G401.6 (cell line): ENCODE measurements around the gene NUP98.
"Not testable (repeated sequence)": the region's sequence is repeated elsewhere in the genome, so short reads cannot be mapped to it uniquely, and the experiment has no call there.

Experiments used
- FAIRE-seq: peaks from 2 replicates; lab custom pipeline; 2012; peaks lifted over from hg19 to GRCh38; lab: Jason Lieb, UNC

NUP98 gene

GRCh38 chr11:3669128-3669527, 128.2 kb downstream of the NUP98 start:
- no peak for FAIRE-seq

- no peak for FAIRE-seq
Observed at GRCh38 chr11:3667149-3668035, 130.0 kb downstream of the NUP98 start.

- FAIRE-seq, result no peak
Observed at GRCh38 chr11:3666023-3666530, 131.3 kb downstream of the NUP98 start.

GRCh38 chr11:3665336-3666022, 131.9 kb downstream of the NUP98 start:
- FAIRE-seq, result no peak

- FAIRE-seq, result no peak
Observed at GRCh38 chr11:3664032-3664630, 133.2 kb downstream of the NUP98 start.

- no peak for FAIRE-seq
Observed at GRCh38 chr11:3662856-3663255, 134.5 kb downstream of the NUP98 start.

- no peak for FAIRE-seq
Observed at GRCh38 chr11:3660960-3661359, 136.4 kb downstream of the NUP98 start.

GRCh38 chr11:3659595-3660515, 137.5 kb downstream of the NUP98 start:
- FAIRE-seq, result no peak

GRCh38 chr11:3658252-3658651, 139.1 kb downstream of the NUP98 start:
- no peak for FAIRE-seq

GRCh38 chr11:3657331-3657730, 140.0 kb downstream of the NUP98 start:
- FAIRE-seq, result not testable (repeated sequence)

GRCh38 chr11:3655547-3655946, 141.8 kb downstream of the NUP98 start:
- no peak for FAIRE-seq

- not testable (repeated sequence) for FAIRE-seq
Observed at GRCh38 chr11:3652514-3652913, 144.8 kb downstream of the NUP98 start.

- FAIRE-seq, result not testable (repeated sequence)
Observed at GRCh38 chr11:3649374-3649773, 148.0 kb downstream of the NUP98 start.

GRCh38 chr11:3648843-3649242, 148.5 kb downstream of the NUP98 start:
- FAIRE-seq, result not testable (repeated sequence)

- FAIRE-seq, result no peak
Observed at GRCh38 chr11:3645552-3645951, 151.8 kb downstream of the NUP98 start.

GRCh38 chr11:3644817-3645235, 152.5 kb downstream of the NUP98 start, which contains the start of gene ART1:
Gene ART1 (plus strand): TSS chr11:3645128. CDS start chr11:3659214, 14,086 bp downstream.
- FAIRE-seq, result no peak

- FAIRE-seq, result not testable (repeated sequence)
Observed at GRCh38 chr11:3643102-3643546, 154.2 kb downstream of the NUP98 start.

- no peak for FAIRE-seq
Observed at GRCh38 chr11:3642071-3642951, 155.0 kb downstream of the NUP98 start.

GRCh38 chr11:3641701-3642070, 155.7 kb downstream of the NUP98 start, which contains the start of gene ART5:
Gene ART5 (minus strand): TSS chr11:3641992. CDS start chr11:3641862, 130 bp downstream.
- no peak for FAIRE-seq

GRCh38 chr11:3641191-3641590, 156.2 kb downstream of the NUP98 start:
- FAIRE-seq, result no peak
